IPS-NIHi7 (cell line): Measurements from ENCODE around the gene NIPAL3.

Experiments used
- DNase-seq: peaks from one replicate; pipeline ENCODE4 v3.0.0; 2012; ENCODE audit warnings: mixed read lengths; ENCODE audit errors: extremely low spot score

Gene NIPAL3

DNA sequence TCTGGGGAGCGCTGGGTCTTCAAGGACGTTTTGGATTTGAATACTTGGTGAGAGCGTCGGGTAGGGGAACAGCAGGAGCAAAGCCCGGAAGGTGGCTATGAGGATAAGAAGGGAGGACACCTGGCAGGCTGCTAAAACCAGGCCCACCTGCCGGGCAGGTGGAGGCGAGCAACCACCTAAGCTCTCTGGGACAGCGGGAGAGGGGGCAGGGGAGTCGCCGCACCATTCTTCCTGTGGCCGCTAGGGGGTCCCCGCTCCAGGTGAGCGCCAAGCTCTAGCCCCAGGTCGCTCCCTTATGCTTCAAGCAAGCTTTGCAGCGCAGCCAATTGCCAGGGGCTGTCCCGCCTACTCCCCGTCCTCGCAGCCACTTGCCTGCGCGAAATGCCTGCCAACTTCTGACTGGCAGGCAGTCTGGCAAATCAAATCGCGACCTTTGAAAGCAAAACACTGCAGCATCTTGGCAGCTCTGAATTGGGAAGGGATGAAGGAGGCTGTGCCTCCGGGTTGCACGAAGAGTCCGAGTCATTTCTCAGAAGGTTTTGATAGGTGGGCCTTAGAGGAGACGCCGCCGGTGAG lies at the start of gene NIPAL3:
TSS of gene NIPAL3 (plus strand) at position 469 of the 576 bp plus-strand sequence. CDS start 3,746 bp downstream, outside the sequence.
- peak; percentile 97 for DNase-seq

GRCh38 chr1:24366707-24367106 lies 48.9 kb upstream of the NIPAL3 start:
- DNase-seq: no peak

DNA sequence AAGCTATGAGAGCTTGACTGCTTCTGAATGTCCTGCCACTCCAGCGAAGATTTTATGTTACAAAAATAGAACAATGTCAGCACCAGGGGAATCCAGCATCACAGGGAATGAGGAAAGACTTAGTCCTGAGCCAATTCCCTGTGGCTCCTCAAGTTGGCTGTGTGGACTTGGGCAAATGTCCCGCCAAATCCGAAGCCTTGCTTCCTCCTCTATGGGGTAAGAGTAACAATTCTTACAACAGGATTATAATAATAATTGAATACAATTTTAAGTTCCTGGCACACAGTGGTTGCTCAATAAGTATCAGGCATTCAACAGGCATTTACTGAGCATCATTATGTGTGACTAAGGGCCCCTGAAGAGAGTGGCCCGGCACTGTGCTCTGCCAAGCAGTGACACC lies 46.4 kb upstream of the NIPAL3 start:
- no peak for DNase-seq

- no peak for DNase-seq
These were observed 45.8 kb upstream of the NIPAL3 start for GRCh38 chr1:24369801-24370200.

DNA sequence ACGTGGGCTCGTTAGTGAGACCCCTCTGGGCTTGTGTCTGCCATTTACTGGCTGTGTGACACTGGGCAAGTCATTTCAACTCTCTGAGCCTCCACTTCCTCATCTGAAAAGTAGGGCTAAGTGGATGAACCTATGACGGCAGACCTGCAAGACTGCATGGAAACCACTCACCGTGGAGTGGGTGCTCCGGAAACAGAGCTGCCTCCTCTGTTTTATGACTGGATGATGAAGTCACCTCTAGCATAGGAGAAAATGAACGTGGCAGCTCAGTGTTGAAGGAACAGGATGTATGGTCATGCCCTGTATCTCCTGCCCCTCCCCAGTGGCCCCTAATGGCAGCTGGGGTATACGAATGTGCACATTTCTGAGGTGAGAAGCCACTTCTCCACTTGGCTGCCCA lies 42.6 kb upstream of the NIPAL3 start:
- no peak for DNase-seq

- DNase-seq: no peak
These were observed 41.9 kb upstream of the NIPAL3 start for GRCh38 chr1:24373710-24374109.

- peak; percentile 57 for DNase-seq
These were observed 40.5 kb upstream of the NIPAL3 start for GRCh38 chr1:24374891-24375786.

GRCh38 chr1:24379733-24380315 lies 35.8 kb upstream of the NIPAL3 start:
- DNase-seq: no peak

DNA sequence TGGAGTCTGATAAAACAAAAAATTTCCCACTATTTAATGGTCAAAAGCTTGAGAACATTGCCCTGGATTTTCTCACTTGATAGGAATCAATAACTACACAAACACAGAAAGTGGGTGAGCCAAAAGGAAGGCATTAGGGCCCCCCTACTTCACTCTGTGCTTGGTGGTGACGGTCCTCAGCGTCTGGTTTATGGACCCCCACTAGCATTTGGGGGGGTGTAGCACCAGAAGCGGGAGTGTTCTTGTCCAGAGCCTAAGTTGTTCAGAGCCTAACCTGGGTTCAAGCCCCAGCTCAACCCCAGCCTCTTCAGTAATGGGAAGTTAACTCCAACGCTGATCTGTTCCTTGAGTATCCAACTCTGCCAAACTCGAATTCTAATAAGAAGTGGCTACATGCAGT lies 35.1 kb upstream of the NIPAL3 start:
- no peak for DNase-seq

DNA sequence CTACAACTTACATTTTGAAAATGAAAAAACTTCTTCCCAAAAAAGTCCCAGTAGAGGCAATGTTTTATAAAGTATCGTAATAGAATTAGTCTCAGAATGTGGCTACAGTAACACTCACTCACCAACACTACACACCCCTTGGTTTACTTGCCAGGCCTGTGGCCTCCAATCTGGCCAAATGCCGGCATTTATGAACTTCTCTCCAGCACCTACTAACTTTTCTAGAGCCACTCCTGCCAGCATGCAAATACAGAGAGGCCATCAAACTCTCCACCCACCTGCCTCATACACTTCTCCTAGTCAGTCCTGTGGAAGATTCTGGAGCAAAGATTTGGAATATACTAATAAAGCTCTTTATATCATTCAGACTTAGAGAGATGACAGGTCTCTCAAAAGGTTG lies 34.3 kb upstream of the NIPAL3 start:
- DNase-seq: no peak

GRCh38 chr1:24382165-24382577 lies 33.4 kb upstream of the NIPAL3 start:
- peak; percentile 2 for DNase-seq

- no peak for DNase-seq
These were observed 32.1 kb upstream of the NIPAL3 start for GRCh38 chr1:24383381-24383940.

DNA sequence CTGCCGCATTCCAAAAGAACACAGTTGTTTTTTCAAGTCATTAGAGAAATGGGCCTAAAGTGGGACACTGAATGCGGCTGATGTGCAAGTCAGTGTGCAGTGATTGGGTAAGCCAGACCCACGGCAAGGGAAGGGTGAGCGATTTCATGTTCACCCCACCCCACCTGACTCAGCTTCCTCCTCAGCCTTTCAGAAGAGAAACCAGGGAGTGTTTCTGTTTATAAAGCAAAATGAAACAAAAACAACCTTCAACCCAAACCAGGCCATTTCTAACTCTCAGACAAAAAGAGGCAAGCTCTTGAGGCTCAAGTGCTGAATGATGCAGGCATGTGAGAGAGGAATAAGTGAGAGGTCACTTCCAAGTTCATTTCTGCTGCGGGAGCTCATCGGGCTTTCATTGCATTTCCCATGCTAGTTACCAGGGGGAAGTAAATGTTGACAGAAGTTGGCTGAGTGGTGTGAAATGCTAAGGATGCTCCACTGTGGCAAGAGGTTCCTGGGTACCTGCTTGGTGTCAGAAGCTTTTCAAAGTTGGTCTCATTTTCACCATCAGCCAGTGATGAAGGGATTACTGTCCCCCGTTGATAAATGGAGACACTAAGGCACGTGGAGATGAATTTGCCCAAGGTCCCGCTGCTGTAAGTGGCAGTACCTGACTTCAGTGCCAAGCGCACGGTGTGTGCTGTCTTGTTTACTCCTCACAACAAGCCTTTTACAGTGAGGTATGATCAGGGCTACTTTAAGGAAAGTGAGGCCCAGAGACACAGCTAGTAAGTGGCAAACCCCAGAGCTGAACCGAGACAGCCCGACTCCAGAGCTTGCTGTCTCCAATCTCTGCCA lies 31.1 kb upstream of the NIPAL3 start:
- no peak for DNase-seq

DNA sequence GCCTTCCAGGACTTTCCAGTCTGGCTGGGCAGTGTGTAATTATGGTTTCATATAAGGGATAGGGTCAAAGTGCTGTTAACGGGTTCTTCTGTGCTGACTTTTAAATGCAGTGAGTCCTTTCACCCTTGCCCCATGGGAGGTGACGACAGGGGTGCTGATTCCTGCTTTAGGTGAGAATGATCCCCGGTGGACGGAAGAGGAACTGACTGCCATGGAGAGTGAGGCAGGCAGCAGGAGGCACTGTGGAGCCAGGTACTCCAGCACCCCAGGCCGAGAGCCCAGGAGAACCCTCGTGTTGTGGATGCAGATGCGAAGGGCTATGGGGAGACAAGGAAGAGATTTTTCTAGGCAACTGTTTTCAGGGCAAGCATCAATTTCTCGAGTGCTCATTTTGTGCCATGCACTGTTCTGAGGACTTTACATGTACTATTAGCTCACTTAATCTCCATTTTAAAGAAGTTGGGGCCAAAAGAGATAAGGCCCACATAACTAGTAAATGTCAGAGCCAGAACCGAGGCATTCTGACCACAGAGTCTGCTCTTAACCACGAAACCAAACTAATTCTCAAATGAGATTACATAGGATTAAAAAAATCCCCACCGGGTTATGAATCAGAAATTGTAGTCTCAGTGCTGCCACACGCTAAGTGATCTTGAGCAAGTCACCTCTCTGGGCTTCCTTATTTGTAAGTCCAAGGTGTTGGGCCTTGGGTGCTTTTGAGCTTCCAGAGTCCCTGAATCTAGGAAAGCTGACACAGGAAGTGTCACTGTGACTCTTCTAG lies 30.3 kb upstream of the NIPAL3 start:
- DNase-seq: peak; percentile 77

DNA sequence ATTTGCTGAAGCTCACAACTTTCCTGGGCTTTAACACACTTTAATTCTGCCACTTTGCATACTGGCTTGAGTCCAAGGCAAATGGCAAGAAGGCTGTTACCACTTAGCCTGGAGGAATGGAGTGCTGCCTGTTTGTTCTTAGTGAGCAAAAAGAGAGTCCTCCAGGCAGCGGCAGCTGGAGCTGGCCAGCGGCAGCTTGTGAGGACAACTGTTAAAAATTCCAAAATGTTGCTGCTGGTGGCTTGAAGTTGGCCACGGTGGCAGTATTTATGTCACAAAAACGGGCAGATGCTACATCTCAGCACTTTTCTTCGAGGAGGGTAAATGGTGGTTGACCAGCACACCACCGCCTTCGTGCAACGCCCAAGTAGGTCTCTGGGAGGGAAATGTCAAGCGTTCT lies 29.4 kb upstream of the NIPAL3 start:
- no peak for DNase-seq

DNA sequence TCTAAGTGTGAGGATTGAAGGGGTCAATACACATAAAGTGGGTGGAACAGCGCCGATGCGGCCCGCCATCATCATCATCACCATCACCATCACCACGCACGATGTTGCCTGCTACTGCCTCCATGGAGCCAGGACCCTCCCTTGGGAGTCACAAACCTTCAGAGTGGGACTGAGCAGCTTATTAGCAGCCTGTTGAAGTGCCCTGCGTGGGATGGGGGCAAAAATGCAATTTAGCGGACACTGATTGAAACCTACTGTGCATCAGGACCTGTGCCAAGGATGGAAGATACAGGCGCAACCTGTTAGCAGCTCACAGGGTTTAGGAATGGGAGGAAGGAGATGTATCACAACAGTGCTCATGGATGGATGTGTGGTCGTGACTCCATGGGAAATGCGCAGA lies 28.7 kb upstream of the NIPAL3 start:
- no peak for DNase-seq

GRCh38 chr1:24387636-24388175 lies 27.9 kb upstream of the NIPAL3 start:
- DNase-seq: no peak

- no peak for DNase-seq
These were observed 27.2 kb upstream of the NIPAL3 start for GRCh38 chr1:24388331-24388885.

DNA sequence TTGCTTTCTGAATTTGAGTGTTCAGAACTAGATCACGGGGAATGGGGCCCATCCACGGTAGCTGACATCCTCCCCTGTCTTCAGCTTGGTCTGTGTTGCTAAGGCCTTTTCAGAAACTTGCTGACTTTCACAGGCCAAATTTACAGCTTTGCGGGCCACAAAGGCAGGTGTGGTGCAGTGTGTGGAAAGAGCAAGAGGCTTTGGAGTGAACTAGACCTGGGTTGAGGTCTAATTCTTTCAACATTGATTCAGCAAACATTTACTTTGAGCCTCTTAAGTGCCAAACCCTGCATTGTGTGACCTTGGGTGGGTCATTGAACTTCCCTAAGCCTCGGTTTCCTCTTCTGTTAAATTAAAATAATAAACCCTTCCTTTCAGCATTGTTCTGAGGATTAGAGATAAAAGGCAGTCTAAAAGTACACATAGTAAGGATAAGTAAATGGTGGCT lies 26.3 kb upstream of the NIPAL3 start:
- no peak for DNase-seq
